Left ventricle myocardium superior (tissue), 1 donor: ENCODE data around the gene STX16. TPM values are rescaled to one million over a fixed set of nuclear protein-coding genes. Genes with fewer than 3 reads are reported as not detected.

ENCODE experiments used
- ATAC-seq: fragments of 200-7000 bp; cut with Tn5 transposase; one replicate; pipeline ENCODE4 v1.9.1; 2020; ENCODE audit warnings: mild to moderate bottlenecking, moderate library complexity
- DNase-seq: peaks from one replicate; pipeline ENCODE4 v3.0.0-alpha.2; 2020
- intact Hi-C: fragments of 100-400 bp; cut with micrococcal nuclease; formaldehyde crosslinking; loops from one replicate; pipeline ENCODE4 v1.11.0; 2022
- total RNA-seq: library from RNA; stranded (reverse); fragmentation: NEBNext Ultra II Directional; extraction: Animal tissue kit (Norgen Biotek cat#: 25700); gene quantifications from one replicate; pipeline ENCODE4 v1.2.1, GENCODE V29; 2021
- donor health status: DM: no; HTN: yes; CAD: no; lungs with severe emphysema.

STX16 gene
- total RNA-seq, 1 donor from 2014 or later: 24.8 TPM

DNA sequence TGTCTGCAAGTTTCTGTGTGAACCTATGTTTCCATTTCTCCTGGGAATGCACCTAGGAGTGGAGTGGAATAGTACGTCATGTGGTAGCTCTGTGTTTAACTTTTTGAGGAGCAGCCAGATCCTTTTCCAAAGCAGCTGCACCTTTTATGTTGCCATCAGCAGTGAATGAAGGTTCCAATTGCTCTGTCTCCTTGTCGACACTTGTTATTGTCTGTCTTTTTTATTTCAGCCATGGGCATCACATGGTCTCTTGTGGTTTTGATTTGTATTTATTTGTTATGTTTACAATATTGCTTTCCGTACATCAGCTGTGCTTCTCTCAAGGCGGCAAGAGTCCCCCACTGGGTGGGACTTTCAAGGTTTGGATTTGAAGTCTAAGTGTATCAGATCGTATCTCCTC, 33.9 kb upstream of the STX16 start:
- DNase-seq (no peak), ATAC-seq (no peak)
- intact Hi-C loops: no loop called here

- ATAC-seq: peak; percentile 58
- intact Hi-C loops: no loop called here
- DNase-seq: no peak
Measured at GRCh38 chr20:58618351-58619076, 32.6 kb upstream of the STX16 start.

DNA sequence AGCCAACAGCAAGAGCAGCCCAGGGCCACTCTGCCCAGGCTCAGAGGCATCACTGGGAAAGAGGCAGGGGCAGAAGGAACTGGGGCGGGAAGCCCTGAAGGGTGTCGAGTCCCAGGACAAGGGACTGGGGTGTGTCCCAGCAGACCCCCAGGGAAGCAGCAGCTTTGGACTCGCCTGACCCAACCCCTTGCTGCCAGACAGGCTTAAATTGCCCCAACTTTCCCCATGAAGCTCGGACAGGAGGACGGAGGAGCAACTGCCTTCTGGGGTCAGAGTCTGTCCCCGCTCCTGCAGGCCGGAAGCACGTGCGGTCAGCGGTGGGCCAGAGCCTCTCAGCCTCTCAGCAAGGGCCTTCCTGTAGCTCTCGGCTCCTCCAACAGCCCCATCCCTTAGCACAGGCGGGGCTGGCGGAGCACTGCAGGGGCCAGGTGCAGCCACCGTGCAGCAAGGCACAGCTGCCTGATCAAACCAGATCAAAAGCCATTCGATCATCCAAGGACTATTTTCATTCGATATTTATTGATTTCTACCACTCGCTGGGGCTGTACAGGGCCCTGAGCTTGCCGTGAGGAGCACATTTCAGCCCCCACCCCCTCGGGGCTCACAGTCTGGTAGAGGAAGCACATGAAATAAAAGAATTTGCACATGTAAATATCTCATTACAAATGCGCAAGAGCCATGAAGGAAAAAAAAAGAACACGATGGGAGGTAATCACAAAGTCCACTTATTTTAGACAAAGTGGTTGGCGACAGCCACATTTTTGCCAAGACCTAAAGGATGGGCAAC, 31.8 kb upstream of the STX16 start:
- no peak for DNase-seq
- no peak for ATAC-seq
- intact Hi-C loops: no loop called here

DNA sequence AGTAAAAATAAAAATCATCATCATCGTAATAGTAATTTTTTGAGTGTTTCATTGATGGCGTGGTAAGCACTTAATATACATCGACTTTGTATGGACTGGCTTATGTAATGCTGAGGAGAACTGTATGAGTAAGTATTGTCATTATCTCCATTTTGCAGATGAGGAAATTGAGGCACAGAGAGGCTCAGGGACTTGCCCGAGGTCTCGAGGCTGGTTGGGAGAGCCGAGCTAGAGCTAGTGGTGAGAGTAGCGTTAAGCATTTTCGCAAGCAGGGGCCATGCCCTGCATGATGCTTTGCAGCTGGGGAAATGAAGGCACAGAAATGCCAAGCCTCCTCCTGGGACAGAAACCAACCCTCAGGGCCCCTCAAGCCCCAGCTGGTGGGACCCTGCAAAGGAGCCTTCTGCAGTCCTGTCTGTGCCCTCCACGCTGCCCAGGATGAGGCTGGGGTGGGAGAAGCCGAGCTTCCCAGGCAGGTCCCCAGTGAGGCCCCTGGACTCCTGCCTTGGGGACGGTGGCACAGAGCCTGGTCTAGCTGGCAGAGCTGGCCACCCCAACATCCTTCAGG, 31.1 kb upstream of the STX16 start:
- no peak for DNase-seq
- intact Hi-C loops: no loop called here
- ATAC-seq: no peak

GRCh38 chr20:58621906-58622548, 29.1 kb upstream of the STX16 start:
- intact Hi-C loops: no loop called here
- ATAC-seq: no peak
- no peak for DNase-seq

DNA sequence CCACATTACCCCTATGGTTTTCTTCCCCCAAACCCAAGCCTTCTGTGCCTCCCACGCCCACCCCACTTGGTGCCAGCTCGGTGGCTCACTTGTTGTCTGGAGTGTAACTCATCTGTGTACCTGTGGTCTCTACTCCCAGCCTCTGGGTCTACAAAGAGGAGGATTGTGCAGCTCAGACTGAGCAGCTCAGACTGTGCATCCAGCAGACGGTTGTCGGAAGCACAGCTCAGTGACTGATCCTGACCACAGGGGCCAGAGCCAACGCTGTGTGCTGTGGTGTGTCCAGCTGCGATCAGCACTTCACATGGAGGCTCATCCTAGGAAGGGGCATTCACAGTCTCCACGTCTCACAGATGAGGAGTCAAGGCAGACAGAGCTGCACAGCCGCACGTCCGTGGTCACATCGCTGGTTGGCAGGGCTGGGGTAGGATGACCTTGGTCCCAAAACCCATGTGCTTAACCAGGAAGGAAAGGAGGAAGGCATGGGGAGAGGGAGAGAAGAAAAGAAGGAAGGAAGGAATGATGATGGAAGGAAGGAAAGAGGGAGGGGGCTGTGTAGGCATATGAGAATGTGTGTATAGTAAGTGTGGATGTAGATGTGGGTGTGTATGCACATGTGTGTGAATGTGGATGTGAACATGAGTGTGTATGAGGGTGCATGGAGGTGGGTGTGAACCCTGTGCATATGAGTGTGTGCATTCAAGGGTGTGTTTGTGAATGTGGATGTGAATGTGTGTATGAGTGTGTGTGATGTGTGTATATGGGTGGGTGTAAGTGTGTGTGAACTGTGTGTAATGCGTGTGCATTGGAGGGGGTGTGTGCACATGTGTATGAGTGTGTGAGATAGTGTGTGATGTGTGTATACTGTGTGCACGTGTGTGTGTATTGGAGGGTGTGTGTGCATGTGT, 28.2 kb upstream of the STX16 start:
- intact Hi-C loops: no loop called here
- ATAC-seq: peak; percentile 48

GRCh38 chr20:58623579-58624473, 27.3 kb upstream of the STX16 start:
- intact Hi-C loops: no loop called here
- peak; percentile 89 for ATAC-seq
- DNase-seq: peak; percentile 70

More for the DNA sequence above, 28.2 kb upstream of the STX16 start:
- DNase-seq: no peak

DNA sequence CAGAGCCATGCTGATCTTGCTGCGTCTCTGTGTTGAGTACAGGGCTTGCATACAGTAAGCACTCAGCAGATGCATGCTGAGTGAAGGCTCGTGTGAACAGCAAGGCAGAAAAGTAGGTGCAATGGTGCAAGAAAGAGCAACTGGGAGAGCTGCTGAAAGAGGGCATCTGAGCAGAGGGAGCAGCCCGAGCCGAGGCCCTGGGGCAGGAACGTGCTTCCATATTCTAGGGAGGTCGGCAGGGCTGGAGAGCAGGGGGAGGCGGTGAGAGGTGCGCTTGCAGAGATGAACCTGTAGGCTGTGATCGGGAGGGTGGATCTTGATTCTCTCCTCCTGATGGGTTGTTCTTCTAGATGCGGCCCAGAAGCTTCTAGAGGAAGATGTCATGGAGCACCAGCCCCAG, 26.4 kb upstream of the STX16 start:
- ATAC-seq (no peak), DNase-seq (no peak)
- intact Hi-C loops: no loop called here

GRCh38 chr20:58625585-58625984, 25.5 kb upstream of the STX16 start:
- intact Hi-C loops: no loop called here
- DNase-seq: no peak
- no peak for ATAC-seq

GRCh38 chr20:58626051-58626450, 25.0 kb upstream of the STX16 start:
- ATAC-seq (no peak), DNase-seq (no peak)
- intact Hi-C loops: no loop called here

GRCh38 chr20:58627212-58628072, 23.6 kb upstream of the STX16 start:
- DNase-seq: no peak
- no peak for ATAC-seq
- intact Hi-C loops: no loop called here

DNA sequence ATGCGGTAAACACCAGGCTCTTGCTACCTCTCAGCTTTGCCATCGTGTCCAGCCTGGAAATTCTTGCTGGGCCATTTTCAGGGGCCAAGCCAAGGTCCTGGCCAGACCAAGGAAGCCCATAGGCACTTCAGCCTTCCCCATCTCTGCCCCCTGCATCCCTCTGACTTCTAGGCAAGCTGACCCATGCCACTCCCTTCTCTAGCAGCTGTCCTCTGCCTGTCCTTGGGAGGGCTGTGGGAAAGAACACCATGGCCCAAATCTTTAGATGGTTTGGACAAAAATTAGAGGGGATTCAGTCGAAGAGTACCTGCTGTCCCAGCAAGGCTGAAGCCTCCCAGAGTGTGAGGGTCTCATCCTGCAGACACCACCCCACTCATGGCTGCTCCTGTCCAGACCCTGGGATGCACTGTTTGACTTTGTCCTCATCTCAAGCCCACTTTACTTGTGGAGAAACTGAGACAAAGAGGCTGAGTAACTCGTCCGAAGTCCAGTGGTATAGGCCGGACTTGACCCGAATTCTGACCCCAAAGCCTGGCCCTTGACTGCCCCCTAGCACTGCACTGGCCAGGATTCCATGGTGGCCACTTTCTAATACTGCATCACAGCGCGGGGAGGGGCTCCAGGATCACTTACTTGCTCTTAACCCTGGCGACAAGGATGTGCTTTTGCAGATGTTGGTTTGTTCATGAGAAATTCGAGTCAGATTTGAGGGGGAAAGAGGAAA, 22.4 kb upstream of the STX16 start:
- intact Hi-C loops: no loop called here
- DNase-seq (no peak), ATAC-seq (no peak)

DNA sequence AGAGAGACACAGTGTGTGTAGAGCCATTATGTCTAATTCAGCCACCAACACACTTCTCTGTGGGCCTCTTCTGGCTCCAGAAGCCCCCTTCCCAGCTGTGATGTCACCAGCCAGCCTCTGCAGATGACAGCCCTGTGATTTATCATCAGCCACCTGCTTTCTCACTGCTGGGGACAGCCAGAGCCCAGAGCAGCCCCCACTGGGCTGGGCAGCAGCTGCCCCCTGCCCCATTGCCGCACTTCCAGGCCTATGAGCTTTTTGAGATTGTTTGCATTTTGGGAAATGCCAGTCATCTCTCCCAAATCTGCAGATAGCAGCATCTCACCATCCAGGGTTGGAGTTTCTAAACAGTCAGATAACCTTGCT, 21.9 kb upstream of the STX16 start:
- intact Hi-C loops: no loop called here
- DNase-seq (no peak), ATAC-seq (no peak)

DNA sequence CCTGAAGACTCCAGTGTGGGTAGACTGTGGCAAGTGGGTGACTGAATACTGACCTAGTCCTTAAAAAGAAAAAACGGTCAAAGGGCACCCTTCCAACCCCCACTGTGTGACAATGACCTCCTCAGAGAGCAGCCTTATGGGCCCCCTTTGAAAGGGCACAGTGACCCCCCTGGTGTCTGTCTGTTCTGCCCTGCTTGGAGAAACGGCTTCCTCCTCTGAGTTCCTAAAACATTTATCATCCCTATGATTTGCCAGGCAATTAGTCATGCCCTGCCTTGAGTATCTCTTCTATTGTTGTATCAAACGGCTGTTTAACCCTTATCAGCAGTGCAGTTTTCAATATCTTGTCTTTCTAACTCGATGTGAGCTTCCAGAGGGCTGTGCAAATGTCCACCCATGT, 21.0 kb upstream of the STX16 start:
- intact Hi-C loops: no loop called here
- no peak for DNase-seq
- no peak for ATAC-seq

DNA sequence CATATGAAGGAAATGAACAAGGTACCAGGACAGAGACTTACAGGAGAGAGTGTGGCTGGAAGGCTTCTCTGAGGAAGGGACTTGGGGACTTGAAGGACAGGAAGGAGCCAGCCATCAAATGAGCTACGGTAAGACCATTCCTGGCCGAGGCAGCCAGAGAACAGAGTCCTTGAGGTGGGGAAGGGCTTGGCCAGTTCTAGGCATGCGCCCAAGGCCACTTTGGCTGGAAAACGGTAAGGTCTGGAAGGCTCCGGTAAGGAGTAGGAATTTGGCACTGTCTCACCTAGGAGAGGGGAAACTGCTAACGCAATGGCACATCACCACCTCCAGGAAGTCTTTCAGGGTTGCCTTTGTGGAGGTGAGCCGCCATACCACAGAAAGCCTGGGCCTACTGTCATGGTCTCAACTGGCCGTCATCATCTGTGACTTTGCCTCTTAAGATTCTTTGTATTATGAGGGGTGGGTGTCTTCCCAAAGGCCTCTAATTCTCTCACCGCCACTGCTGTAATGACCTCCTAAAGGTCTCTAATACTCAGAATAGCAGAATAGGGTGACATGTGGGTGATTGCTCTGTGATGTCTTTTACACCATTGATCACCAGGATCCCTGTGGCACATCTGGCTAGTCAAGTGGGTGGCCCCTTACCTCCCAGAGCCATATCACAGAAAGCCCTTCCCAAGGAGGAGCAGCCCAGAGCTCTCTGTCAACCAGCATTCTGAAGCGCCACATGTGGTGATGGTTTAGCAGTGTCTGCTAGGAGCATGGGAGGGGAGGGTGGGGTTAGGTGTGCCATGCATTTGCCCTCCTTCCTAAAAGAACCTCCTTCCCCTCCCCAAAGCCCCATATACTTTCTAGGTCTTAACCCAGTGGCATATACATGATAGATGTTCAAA, 17.7 kb upstream of the STX16 start:
- ATAC-seq (no peak), DNase-seq (no peak)
- intact Hi-C loops: no loop called here

- no peak for ATAC-seq
- intact Hi-C loops: no loop called here
- DNase-seq: no peak
Measured at GRCh38 chr20:58634059-58634458, 17.0 kb upstream of the STX16 start.
